ENCODE results near the gene DEPP1.

DNA sequence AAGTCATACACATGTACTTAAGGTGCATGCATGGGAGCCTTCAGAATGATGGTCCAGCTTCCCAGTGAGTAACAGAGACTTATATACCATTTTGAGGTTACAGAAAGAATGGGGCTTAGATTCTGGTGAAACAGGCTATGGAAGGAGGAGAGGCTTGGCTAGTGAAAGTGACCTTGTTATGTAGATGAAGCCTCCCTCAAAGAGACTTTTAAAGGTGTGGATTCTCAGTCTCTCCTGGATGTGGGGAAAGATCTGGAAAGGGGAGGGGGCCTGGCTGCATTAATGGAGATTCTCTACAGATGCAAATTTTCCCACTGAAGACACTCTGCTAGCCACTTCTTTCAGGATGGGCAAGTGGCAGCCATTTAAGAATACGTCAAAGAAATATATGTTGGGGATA lies 13.5 kb downstream of the DEPP1 start:
- TF ChIP-seq CTCF (IDR thresholded peaks at IDR 0.05) (no peak), POLR2A (IDR thresholded peaks at IDR 0.05) (no peak)
